GM23248 (cell line): ENCODE results near the gene CCDC50. TPM values are rescaled to one million over a fixed set of nuclear protein-coding genes. Genes with fewer than 3 reads are reported as not detected.

Experiments used
- DNase-seq: peaks from one replicate; pipeline ENCODE4 v3.0.0-alpha.2; 2015
- H2AFZ ChIP-seq: fragments of 200-600 bp; sonication (generic); 2 replicates; pipeline ENCODE4 v1.6.1; 2016; ENCODE audit warnings: antibody characterized with exemption
- H3F3A ChIP-seq: fragments of 200-600 bp; sonication (generic); 2 replicates; pipeline ENCODE4 v1.6.1; 2016; ENCODE audit warnings: mild to moderate bottlenecking, antibody characterized with exemption, mixed run types; ENCODE audit not compliant: insufficient read depth
- H3K27ac ChIP-seq: fragments of 200-600 bp; sonication (generic); 2 replicates; pipeline ENCODE4 v1.5.1; 2016; ENCODE audit warnings: mild to moderate bottlenecking
- H3K27me3 ChIP-seq: fragments of 200-600 bp; sonication (generic); replicated peaks from 2 replicates; pipeline ENCODE4 v1.6.1; 2016; ENCODE audit warnings: mild to moderate bottlenecking; ENCODE audit not compliant: insufficient read depth
- H3K36me3 ChIP-seq: fragments of 200-600 bp; sonication (generic); 2 replicates; pipeline ENCODE4 v1.6.1; 2016; ENCODE audit warnings: low read depth, mild to moderate bottlenecking
- H3K4me1 ChIP-seq: fragments of 200-600 bp; sonication (generic); 2 replicates; pipeline ENCODE4 v1.6.1; 2016; ENCODE audit warnings: mild to moderate bottlenecking; ENCODE audit not compliant: insufficient read depth
- H3K4me2 ChIP-seq: fragments of 200-600 bp; sonication (generic); one replicate; pipeline ENCODE4 v1.6.1; 2016; ENCODE audit warnings: mild to moderate bottlenecking; ENCODE audit not compliant: unreplicated experiment
- H3K4me3 ChIP-seq: fragments of 200-600 bp; sonication (generic); 2 replicates; pipeline ENCODE4 v1.5.1; 2016; ENCODE audit warnings: mild to moderate bottlenecking
- H3K79me2 ChIP-seq: fragments of 200-600 bp; sonication (generic); 2 replicates; pipeline ENCODE4 v1.6.1; 2016; ENCODE audit warnings: mild to moderate bottlenecking; ENCODE audit not compliant: insufficient read depth
- H3K9ac ChIP-seq: fragments of 200-600 bp; sonication (generic); 2 replicates; pipeline ENCODE4 v1.6.1; 2016; ENCODE audit warnings: mild to moderate bottlenecking
- H3K9me2 ChIP-seq: fragments of 200-600 bp; sonication (generic); 2 replicates; pipeline ENCODE4 v1.6.1; 2016; ENCODE audit warnings: mixed run types, mild to moderate bottlenecking, moderate library complexity; ENCODE audit not compliant: insufficient read depth
- H3K9me3 ChIP-seq: fragments of 200-600 bp; sonication (generic); one replicate; pipeline ENCODE4 v1.6.1; 2017; ENCODE audit warnings: low read depth
- H4K20me1 ChIP-seq: fragments of 200-600 bp; sonication (generic); 2 replicates; pipeline ENCODE4 v1.6.0; 2016; ENCODE audit not compliant: insufficient read depth
- EZH2 ChIP-seq: fragments of 200-600 bp; sonication (generic); IDR thresholded peaks from 2 replicates; pipeline ENCODE4 v1.6.1; 2018; ENCODE audit warnings: antibody characterized with exemption, mild to moderate bottlenecking; ENCODE audit not compliant: insufficient read depth, poor library complexity, severe bottlenecking
- EZH2phosphoT487 ChIP-seq: fragments of 200-600 bp; sonication (generic); IDR thresholded peaks from 2 replicates; pipeline ENCODE4 v1.6.1; 2018; ENCODE audit warnings: antibody characterized with exemption, moderate library complexity, mild to moderate bottlenecking, low read depth; ENCODE audit not compliant: insufficient read depth
- WGBS, 2 experiments: methylation state at CpG; one replicate each; pipeline ENCODE4 v1.1.6; 2015 to 2017; ENCODE audit warnings: low lambda C conversion rate in 2 of 2, low coverage in 1 of 2; ENCODE audit errors: missing lambda C conversion rate in 2 of 2; 5-methylcytosine and 5-hydroxymethylcytosine counted together
- in situ Hi-C: fragments of 300-500 bp; cut with MboI; formaldehyde crosslinking; loops from 2 replicates; pipeline ENCODE4 v1.15.0; 2020
- polyA plus RNA-seq: library from polyadenylated mRNA; unstranded; fragments of >200 nt; fragmentation: Nextera tagmentation; extraction: Ambion mirVana; gene quantifications from 2 replicates; pipeline ENCODE4 v1.2.1, GENCODE V29; 2016
- total RNA-seq: library from RNA; depleted of rRNA; stranded (reverse); fragments of >200 nt; shearing (Covaris generic); gene quantifications from 2 replicates; pipeline ENCODE4 v1.2.3, GENCODE V29; 2014

CCDC50 gene
- total and polyA plus RNA-seq, 2 experiments from 2014 or later, result 63.0 to 68.6 TPM

DNA sequence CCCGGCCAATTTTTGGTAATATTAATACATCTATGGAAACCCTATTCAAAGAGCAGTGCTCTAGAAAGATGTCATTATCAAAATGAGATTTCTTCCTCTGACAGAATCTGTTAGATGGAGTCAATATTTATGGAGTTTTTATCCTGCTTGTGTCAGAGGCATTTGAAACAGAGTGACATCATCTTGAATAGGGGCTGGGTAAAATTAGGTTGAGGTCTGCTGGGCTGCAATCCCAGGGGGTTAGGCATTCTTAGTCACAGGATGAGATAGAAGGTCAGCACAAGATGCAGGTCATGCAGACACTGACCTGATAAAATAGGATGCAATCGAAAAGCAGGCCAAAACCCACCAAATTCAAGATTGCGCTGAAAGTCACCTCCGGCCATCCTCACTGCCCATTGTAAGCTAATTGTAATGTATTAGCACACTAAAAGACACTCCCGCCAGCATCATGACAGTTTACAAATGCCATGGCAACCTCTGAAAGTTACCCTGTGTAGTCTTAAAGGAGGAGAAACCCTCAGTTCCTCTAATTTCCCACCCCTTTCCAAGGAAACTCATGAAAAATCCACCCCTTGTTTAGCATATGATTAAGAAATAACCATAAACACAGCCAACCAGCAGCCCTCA, 27.3 kb upstream of the CCDC50 start:
- WGBS, 2 experiments, result 89 to 98% methylated on average over 5 of the region's 5 CpGs
- DNase-seq, result no peak
- no peak overlapping the region for H2AFZ ChIP-seq
- no peak for TF ChIP-seq EZH2phosphoT487
- no peak for TF ChIP-seq EZH2
- H3K9me2 ChIP-seq, result no peaks in the 10 kb centered on the region
- H3K36me3 ChIP-seq, result no peaks in the 10 kb centered on the region
- H3K27me3 ChIP-seq, result no peaks in the 10 kb centered on the region
- H3K4me1 ChIP-seq, result no peaks in the 10 kb centered on the region
- no peak overlapping the region for H3K4me2 ChIP-seq
- H3K9ac ChIP-seq, result no peak overlapping the region
- no peaks in the 10 kb centered on the region for H4K20me1 ChIP-seq
- no peaks in the 10 kb centered on the region for H3F3A ChIP-seq
- in situ Hi-C loops, result no loop called here
- H3K9me3 ChIP-seq, result no peaks in the 10 kb centered on the region
- no peak overlapping the region for H3K27ac ChIP-seq
- H3K79me2 ChIP-seq, result no peaks in the 10 kb centered on the region
- no peak overlapping the region for H3K4me3 ChIP-seq

DNA sequence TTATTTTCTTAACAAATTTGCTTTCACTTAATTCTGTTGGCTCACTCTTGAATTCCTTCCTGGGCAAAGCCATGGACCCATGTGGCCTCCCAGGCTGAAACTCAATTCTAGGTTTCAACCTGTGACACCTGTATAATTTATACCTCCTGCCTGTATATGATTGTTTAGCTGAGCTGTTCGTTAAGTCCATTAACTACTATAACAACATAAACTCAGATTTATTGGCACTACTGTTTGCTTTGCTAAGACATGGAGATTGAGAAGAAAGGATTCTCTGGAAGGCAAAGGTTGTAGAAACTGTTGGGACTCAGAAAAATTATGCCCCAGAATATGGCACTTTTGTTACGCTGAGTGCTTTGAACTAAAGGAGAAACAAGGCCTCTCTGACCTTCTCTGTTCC, 26.7 kb upstream of the CCDC50 start:
- H3K27ac ChIP-seq, result no peak overlapping the region
- DNase-seq, result no peak
- no peak overlapping the region for H3K4me2 ChIP-seq
- no peaks in the 10 kb centered on the region for H3K9me2 ChIP-seq
- H4K20me1 ChIP-seq, result no peaks in the 10 kb centered on the region
- H3K36me3 ChIP-seq, result no peaks in the 10 kb centered on the region
- H3F3A ChIP-seq, result no peaks in the 10 kb centered on the region
- no peak overlapping the region for H2AFZ ChIP-seq
- in situ Hi-C loops, result no loop called here
- no peaks in the 10 kb centered on the region for H3K79me2 ChIP-seq
- no peak overlapping the region for H3K9ac ChIP-seq
- no peaks in the 10 kb centered on the region for H3K27me3 ChIP-seq
- 82 to 84% methylated on average over 2 of the region's 2 CpGs for WGBS, 2 experiments
- no peak overlapping the region for H3K4me3 ChIP-seq
- TF ChIP-seq EZH2, result no peak
- TF ChIP-seq EZH2phosphoT487, result no peak
- no peaks in the 10 kb centered on the region for H3K4me1 ChIP-seq
- H3K9me3 ChIP-seq, result no peaks in the 10 kb centered on the region

DNA sequence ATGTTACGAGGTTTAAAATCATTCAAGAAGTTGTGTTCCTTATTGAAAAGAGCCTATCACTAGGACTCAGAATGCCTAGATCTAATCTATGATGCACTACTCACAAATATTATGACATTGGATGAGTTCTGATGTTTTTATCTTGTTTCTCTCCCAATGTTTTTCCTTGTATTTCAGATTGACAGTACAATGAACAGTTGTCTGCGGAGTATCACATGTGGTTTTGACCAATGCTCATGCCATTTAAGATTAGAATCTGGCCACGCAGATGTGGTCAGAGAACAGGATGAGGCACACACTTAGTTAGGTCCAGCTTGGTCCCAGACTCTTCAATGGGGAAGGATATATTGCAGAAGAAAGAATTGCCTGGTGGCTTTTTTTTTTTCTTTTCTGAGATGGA, 25.6 kb upstream of the CCDC50 start:
- no peaks in the 10 kb centered on the region for H4K20me1 ChIP-seq
- no peak overlapping the region for H2AFZ ChIP-seq
- no peak for DNase-seq
- H3F3A ChIP-seq, result no peaks in the 10 kb centered on the region
- WGBS, 2 experiments, result 71 to 77% methylated on average over 3 of the region's 3 CpGs
- H3K9ac ChIP-seq, result no peak overlapping the region
- no peak for TF ChIP-seq EZH2phosphoT487
- TF ChIP-seq EZH2, result no peak
- no peaks in the 10 kb centered on the region for H3K36me3 ChIP-seq
- no peak overlapping the region for H3K4me3 ChIP-seq
- H3K79me2 ChIP-seq, result no peaks in the 10 kb centered on the region
- H3K4me1 ChIP-seq, result no peaks in the 10 kb centered on the region
- no peak overlapping the region for H3K27ac ChIP-seq
- H3K27me3 ChIP-seq, result no peaks in the 10 kb centered on the region
- in situ Hi-C loops, result no loop called here
- H3K9me3 ChIP-seq, result no peaks in the 10 kb centered on the region
- H3K4me2 ChIP-seq, result no peak overlapping the region
- no peaks in the 10 kb centered on the region for H3K9me2 ChIP-seq

DNA sequence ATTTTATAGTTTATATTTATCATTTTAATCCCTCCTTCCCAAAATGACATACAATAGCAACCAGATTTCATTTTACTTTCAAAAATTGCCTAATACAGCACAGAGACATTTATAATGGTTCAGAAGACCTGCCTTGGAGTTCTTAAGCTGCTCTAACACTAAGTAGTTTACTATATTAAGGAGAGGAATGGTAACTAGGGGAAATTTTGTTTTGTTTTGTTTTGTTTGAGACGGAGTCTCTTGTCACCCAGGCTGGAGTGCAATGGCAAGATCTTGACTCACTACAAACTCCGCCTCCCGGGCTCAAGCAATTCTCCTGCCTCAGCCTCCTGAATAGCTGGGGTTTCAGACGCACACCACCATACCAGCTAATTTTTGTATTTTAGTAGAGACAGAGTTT, 22.8 kb upstream of the CCDC50 start:
- H3K79me2 ChIP-seq, result no peaks in the 10 kb centered on the region
- no peak overlapping the region for H3K27ac ChIP-seq
- H2AFZ ChIP-seq, result no peak overlapping the region
- no peaks in the 10 kb centered on the region for H3K9me3 ChIP-seq
- TF ChIP-seq EZH2, result no peak
- H3K4me1 ChIP-seq, result no peaks in the 10 kb centered on the region
- H3K9me2 ChIP-seq, result no peaks in the 10 kb centered on the region
- H3F3A ChIP-seq, result no peaks in the 10 kb centered on the region
- H3K4me2 ChIP-seq, result no peak overlapping the region
- 52 to 55% methylated on average over 4 of the region's 4 CpGs for WGBS, 2 experiments
- H3K9ac ChIP-seq, result no peak overlapping the region
- in situ Hi-C loops, result no loop called here
- no peaks in the 10 kb centered on the region for H3K36me3 ChIP-seq
- H4K20me1 ChIP-seq, result no peaks in the 10 kb centered on the region
- DNase-seq, result peak; percentile 18
- H3K4me3 ChIP-seq, result no peak overlapping the region
- no peaks in the 10 kb centered on the region for H3K27me3 ChIP-seq

DNA sequence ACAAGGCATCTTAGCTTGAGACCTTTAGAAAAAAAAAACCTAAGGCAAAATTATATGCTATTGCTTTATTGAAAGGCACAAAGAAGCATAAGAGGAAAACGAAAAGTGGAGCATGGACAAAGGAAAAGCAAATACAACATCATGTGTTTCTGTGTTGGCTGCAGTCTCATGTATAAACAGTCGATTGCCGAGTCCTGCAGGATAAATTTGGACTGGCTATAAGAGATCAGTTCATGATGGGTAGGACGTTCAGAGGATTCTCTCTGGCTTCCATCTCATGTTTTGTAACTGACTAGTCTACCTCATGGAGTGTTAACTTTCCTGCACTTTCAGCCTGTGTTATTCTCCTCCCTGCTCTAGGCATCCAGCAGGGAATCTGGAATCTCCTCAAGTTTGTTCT, 21.9 kb upstream of the CCDC50 start:
- Histone ChIP-seq H3K36me3 (no peaks in the 10 kb centered on the region), H3K9me2 (no peaks in the 10 kb centered on the region), H3K27ac (no peak overlapping the region), H4K20me1 (no peaks in the 10 kb centered on the region), H2AFZ (no peak overlapping the region), H3K4me3 (no peak overlapping the region), H3K4me1 (no peaks in the 10 kb centered on the region), H3K79me2 (no peaks in the 10 kb centered on the region), H3K4me2 (no peak overlapping the region), H3K27me3 (no peaks in the 10 kb centered on the region), H3K9ac (no peak overlapping the region), H3F3A (no peaks in the 10 kb centered on the region), H3K9me3 (no peaks in the 10 kb centered on the region)
- no peak for TF ChIP-seq EZH2phosphoT487
- no peak for TF ChIP-seq EZH2
- WGBS, 2 experiments, result 35 to 46% methylated on average over 4 of the region's 4 CpGs
- no peak for DNase-seq
- in situ Hi-C loops, result no loop called here
